Stimulated activated naive B cell treated with anti-CD40 and anti-IgM and Interleukin-4, amounts not matched to agents 10 μg/mL and 1 μg/mL and 100 μg/mL, for 72 hours (primary cell): ENCODE results near the gene TRAM2.

Experiments used
- ATAC-seq, 2 donors: fragments of 150-1000 bp; cut with Tn5 transposase; replicated peaks; 2 replicates each; pipeline ENCODE4 v1.10.0; 2021; ENCODE audit warnings: moderate library complexity in 1 of 2
- DNase-seq: peaks from one replicate; pipeline ENCODE4 v3.0.0; 2021
- H3K27ac Mint-ChIP-seq: one replicate; pipeline ENCODE4 v1.8.0; 2022; ENCODE audit warnings: mild to moderate bottlenecking, mixed read lengths
- H3K27me3 Mint-ChIP-seq, 2 donors: one replicate each; pipeline ENCODE4 v1.8.0; 2022; ENCODE audit warnings: mixed read lengths in 2 of 2
- H3K36me3 Mint-ChIP-seq, 2 donors: one replicate each; pipeline ENCODE4 v1.8.0; 2022; ENCODE audit warnings: mixed read lengths in 2 of 2, mild to moderate bottlenecking in 1 of 2
- H3K4me1 Mint-ChIP-seq, 2 donors: one replicate each; pipeline ENCODE4 v1.8.0; 2022; ENCODE audit warnings: mixed read lengths in 2 of 2, mild to moderate bottlenecking in 1 of 2
- H3K4me3 Mint-ChIP-seq, 2 donors: one replicate each; pipeline ENCODE4 v1.8.0; 2022; ENCODE audit warnings: mild to moderate bottlenecking in 2 of 2, mixed read lengths in 2 of 2, moderate library complexity in 1 of 2
- H3K9me3 Mint-ChIP-seq, 2 donors: one replicate each; pipeline ENCODE4 v1.8.0; 2022; ENCODE audit warnings: mixed read lengths in 2 of 2, mild to moderate bottlenecking in 1 of 2

TRAM2 gene

GRCh38 chr6:52551483-52552277 lies 25.2 kb downstream of the TRAM2 start:
- Mint-ChIP-seq H3K27me3 (no peaks in the 10 kb centered on the region), H3K4me3 (no peak overlapping the region), H3K27ac (peak overlapping the region; percentile 43), H3K36me3 (no peaks in the 10 kb centered on the region), H3K9me3 (no peaks in the 10 kb centered on the region), H3K4me1 (peaks cover 26 to 30% of the 10 kb centered on the region in 2 donors)
- ATAC-seq: no peak
- no peak for DNase-seq

GRCh38 chr6:52550870-52551269 lies 26.0 kb downstream of the TRAM2 start:
- DNase-seq: no peak
- Mint-ChIP-seq H3K27me3 (no peaks in the 10 kb centered on the region), H3K4me3 (no peak overlapping the region), H3K27ac (no peak overlapping the region), H3K36me3 (no peaks in the 10 kb centered on the region), H3K9me3 (no peaks in the 10 kb centered on the region), H3K4me1 (peaks cover 34 to 38% of the 10 kb centered on the region in 2 donors)
- no peak for ATAC-seq

DNA sequence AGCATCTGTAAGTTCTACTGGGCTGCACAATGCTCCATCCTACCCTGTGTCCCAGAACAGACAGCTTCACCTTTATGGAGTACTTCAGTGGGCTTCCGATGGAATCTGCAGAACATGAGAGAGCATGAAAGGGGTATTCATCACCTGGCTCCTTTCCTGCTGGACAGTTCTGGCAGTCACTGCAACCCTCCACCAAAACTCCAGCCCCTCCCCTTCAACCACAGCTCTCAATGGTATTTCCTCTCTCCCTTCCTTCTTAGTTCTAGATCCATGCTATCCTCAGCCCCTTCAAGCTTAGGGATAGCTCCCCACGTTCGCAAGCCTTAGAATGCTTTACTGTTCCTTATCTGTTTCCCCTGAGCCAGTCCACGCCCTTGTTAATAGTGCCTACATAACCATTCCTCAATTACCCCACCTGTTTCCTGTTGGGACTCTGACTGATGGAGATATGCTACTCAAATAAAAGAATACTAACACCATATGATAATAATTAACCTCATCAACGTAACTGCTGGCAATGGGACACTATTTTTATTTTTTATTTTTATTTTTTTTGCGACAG lies 26.8 kb downstream of the TRAM2 start:
- peaks cover 38 to 41% of the 10 kb centered on the region in 2 donors for H3K4me1 Mint-ChIP-seq
- ATAC-seq: no peak
- H3K27me3 Mint-ChIP-seq: no peaks in the 10 kb centered on the region
- no peaks in the 10 kb centered on the region for H3K9me3 Mint-ChIP-seq
- H3K36me3 Mint-ChIP-seq: no peaks in the 10 kb centered on the region
- H3K27ac Mint-ChIP-seq: no peak overlapping the region
- H3K4me3 Mint-ChIP-seq: no peak overlapping the region
- no peak for DNase-seq

DNA sequence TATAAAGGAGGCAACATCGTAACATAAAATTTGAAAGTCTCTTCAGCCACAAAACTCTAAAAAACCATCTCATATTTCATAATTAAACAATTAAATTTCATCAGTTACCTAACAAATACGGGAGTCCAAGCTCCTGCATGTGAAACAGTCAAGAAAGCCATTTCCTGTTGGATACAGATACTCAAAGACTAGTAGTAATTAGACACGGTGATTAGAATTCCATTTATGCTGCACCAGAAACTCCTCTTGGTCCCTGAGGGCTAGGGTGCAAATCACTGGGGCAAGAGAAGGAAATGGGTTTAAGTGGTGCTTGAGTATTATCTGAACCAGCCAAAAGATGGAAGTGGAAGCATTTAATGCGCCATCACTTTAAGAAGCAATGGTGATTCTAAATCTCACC lies 27.4 kb downstream of the TRAM2 start:
- H3K27ac Mint-ChIP-seq: no peak overlapping the region
- no peaks in the 10 kb centered on the region for H3K9me3 Mint-ChIP-seq
- H3K36me3 Mint-ChIP-seq: no peaks in the 10 kb centered on the region
- no peaks in the 10 kb centered on the region for H3K27me3 Mint-ChIP-seq
- DNase-seq (no peak), ATAC-seq (no peak)
- H3K4me1 Mint-ChIP-seq: peaks cover 38 to 41% of the 10 kb centered on the region in 2 donors
- H3K4me3 Mint-ChIP-seq: no peak overlapping the region

DNA sequence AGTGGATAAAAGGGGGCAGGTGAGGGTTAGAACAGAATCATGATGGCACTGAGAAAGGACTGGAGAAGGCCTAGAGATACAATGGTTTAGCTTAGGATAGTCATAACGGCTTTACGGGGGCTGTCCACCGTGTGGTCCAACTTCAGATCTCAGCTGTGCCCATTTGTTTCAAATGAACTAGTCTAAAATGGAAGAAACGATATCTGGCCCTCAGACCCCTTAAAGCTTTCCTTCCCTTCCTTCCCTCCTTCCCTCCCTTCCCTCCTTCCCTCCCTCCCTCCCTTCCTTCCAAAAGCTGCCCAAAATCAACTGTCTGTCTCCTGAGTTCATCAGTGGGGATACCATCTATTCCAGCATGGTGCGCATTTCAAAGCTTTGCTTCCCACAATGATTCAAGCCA lies 27.9 kb downstream of the TRAM2 start:
- ATAC-seq (no peak), DNase-seq (no peak)
- peaks cover 38 to 45% of the 10 kb centered on the region in 2 donors for H3K4me1 Mint-ChIP-seq
- no peak overlapping the region for H3K27ac Mint-ChIP-seq
- H3K4me3 Mint-ChIP-seq: no peak overlapping the region
- no peaks in the 10 kb centered on the region for H3K27me3 Mint-ChIP-seq
- H3K36me3 Mint-ChIP-seq: no peaks in the 10 kb centered on the region
- no peaks in the 10 kb centered on the region for H3K9me3 Mint-ChIP-seq

DNA sequence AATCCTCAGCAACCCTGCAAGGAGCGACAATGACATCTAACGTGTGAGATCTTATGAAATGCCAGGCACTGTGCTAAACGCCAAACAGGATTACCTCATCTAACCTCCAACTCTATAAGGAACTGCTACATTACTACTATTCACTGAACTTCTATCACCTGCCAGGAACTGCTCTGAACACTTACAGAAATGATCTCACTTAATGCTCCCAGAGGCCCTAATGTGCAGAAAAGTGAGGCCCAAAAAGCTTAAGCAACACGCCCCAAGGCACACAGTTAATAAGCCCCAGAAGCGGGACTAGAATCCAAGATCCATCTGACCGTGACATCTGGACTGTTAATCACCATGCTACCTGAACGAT lies 28.5 kb downstream of the TRAM2 start:
- Mint-ChIP-seq H3K36me3 (no peaks in the 10 kb centered on the region), H3K4me3 (no peak overlapping the region), H3K9me3 (no peaks in the 10 kb centered on the region), H3K27ac (no peak overlapping the region), H3K4me1 (peaks cover 38 to 45% of the 10 kb centered on the region in 2 donors), H3K27me3 (no peaks in the 10 kb centered on the region)
- ATAC-seq (no peak), DNase-seq (no peak)

GRCh38 chr6:52547647-52548352 lies 29.1 kb downstream of the TRAM2 start:
- Mint-ChIP-seq H3K36me3 (no peaks in the 10 kb centered on the region), H3K27ac (no peak overlapping the region), H3K9me3 (no peaks in the 10 kb centered on the region), H3K4me1 (peaks cover 33 to 43% of the 10 kb centered on the region in 2 donors), H3K27me3 (no peaks in the 10 kb centered on the region), H3K4me3 (no peak overlapping the region)
- ATAC-seq: no peak
- no peak for DNase-seq

DNA sequence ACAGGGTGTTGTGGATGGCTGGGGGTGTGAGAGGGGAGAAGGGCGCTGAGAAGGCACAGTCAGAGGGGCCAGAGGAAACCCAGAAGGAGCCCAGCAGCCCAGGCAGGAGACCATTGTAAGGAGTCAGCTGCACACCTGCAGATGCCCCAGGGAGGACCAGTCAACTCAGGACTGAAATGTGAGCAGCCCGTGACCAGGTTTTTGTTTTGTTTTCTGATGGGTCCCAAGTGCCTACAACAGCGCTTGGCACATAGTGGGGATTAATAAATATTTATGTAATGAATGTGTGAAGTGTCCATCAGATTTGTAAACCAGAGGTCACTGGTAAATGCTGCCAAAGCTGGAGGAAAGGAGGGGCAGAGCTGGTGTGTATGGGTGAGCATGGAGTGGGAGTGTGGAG lies 30.2 kb downstream of the TRAM2 start:
- no peaks in the 10 kb centered on the region for H3K36me3 Mint-ChIP-seq
- H3K4me3 Mint-ChIP-seq: no peak overlapping the region

DNA sequence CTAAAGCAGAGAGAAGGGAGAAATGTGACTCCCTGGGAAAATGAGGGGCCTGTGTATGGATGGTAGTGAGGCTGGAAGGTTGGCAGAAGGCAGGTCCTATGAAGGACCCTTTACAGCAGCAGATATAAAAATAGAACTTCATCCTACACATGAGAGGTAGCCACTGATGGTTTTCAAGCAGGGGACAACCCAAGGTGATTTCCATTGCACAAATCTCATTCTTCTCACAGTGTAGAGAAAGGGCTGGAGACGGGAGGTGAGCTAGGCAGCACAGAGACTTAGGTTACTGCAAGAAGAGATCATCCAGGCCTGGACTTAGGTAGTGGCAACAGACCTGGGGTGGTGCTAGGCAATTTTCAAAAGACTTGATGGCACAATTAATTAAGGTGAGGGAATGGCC lies 30.7 kb downstream of the TRAM2 start:
- ATAC-seq (peak; percentile 49 to 78), DNase-seq (no peak)
- Mint-ChIP-seq H3K27me3 (no peaks in the 10 kb centered on the region), H3K9me3 (no peaks in the 10 kb centered on the region), H3K27ac (no peak overlapping the region), H3K36me3 (no peaks in the 10 kb centered on the region), H3K4me3 (peak overlapping the region in 1 of 2 donors; percentile 29), H3K4me1 (peaks cover 21 to 32% of the 10 kb centered on the region in 2 donors)

More for the DNA sequence above, 30.2 kb downstream of the TRAM2 start:
- no peak overlapping the region for H3K27ac Mint-ChIP-seq
- H3K9me3 Mint-ChIP-seq: no peaks in the 10 kb centered on the region
- H3K4me1 Mint-ChIP-seq: peaks cover 21 to 34% of the 10 kb centered on the region in 2 donors
- ATAC-seq (peak; percentile 74 to 90), DNase-seq (no peak)
- H3K27me3 Mint-ChIP-seq: no peaks in the 10 kb centered on the region

- Mint-ChIP-seq H3K4me3 (peak overlapping the region in 1 of 2 donors; percentile 29), H3K4me1 (peaks cover 21 to 32% of the 10 kb centered on the region in 2 donors), H3K27me3 (no peaks in the 10 kb centered on the region), H3K36me3 (peaks cover 0 to under 1% of the 10 kb centered on the region in 2 donors), H3K27ac (no peak overlapping the region), H3K9me3 (no peaks in the 10 kb centered on the region)
- ATAC-seq: no peak
- no peak for DNase-seq
Measured at GRCh38 chr6:52545406-52546119, 31.3 kb downstream of the TRAM2 start.

- H3K36me3 Mint-ChIP-seq: peaks cover 0 to 2% of the 10 kb centered on the region in 2 donors
- ATAC-seq (no peak), DNase-seq (no peak)
- H3K4me1 Mint-ChIP-seq: peaks cover 16 to 28% of the 10 kb centered on the region in 2 donors
- no peaks in the 10 kb centered on the region for H3K9me3 Mint-ChIP-seq
- H3K27me3 Mint-ChIP-seq: no peaks in the 10 kb centered on the region
- peak overlapping the region; percentile 56 for H3K27ac Mint-ChIP-seq
- no peak overlapping the region for H3K4me3 Mint-ChIP-seq
Measured at GRCh38 chr6:52544602-52545405, 32.1 kb downstream of the TRAM2 start.

DNA sequence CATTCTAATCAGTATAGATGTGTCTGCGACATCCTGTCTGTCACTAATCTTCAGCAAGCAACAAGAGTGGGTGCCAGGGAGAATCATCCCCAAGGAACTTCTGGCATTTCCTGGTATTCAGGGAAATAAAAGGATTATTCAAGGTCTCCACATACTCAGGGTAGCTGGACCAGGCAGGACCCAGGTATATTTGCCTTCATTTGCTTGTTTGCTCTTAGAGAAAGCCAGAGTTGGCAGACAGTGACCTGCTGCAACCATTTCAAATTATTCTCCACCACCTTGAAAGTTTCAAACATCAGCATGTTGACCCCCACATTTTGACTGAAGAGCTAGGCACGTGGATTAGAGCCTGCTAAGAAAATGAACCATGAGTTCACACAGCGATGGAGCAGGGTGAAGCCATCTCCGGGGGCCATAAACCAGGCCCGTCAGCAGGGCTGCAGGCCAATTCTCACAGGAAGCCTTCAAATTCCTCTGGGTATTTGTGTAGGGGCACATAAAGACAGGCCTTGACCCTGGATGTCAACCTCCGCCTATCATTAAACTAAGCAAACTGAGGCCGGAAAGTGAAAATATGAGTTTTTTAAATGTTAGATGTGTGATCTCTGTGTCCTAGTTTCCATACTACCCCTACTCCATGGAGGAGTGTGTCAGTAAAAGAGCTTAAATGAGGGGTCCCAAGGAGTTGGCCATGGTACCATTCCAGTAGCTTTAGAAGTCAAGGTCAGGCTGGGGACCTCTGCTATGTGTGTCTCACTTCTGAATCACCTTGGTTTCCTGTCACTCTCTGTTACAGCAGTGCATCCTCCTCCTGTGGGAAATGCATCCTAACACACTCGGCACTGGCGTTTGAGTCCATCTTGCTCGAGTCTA lies 32.9 kb downstream of the TRAM2 start:
- peaks cover 0 to 2% of the 10 kb centered on the region in 2 donors for H3K36me3 Mint-ChIP-seq
- ATAC-seq: no peak
- no peaks in the 10 kb centered on the region for H3K9me3 Mint-ChIP-seq
- DNase-seq: no peak
- no peaks in the 10 kb centered on the region for H3K27me3 Mint-ChIP-seq
- peak overlapping the region; percentile 56 for H3K27ac Mint-ChIP-seq
- no peak overlapping the region for H3K4me3 Mint-ChIP-seq
- H3K4me1 Mint-ChIP-seq: peaks cover 16 to 28% of the 10 kb centered on the region in 2 donors

DNA sequence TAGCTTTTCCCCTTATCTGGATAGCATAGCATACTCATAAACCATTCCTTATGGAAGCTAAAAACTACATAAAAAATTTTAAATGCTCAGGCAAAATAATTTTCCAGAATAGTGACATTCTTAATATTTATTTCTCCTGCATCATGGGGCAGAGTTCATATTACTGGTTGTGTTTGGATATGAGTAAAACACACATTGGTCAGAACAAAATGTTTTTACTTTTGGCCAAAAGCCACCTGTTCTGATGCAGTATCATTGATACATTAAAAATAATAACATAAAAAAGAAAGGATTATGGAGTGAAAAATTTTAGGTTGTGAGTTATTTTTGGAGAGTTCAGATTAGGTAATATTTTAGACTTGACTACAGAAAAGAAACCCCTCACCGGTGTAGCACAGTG lies 33.6 kb downstream of the TRAM2 start:
- ATAC-seq (no peak), DNase-seq (no peak)
- Mint-ChIP-seq H3K36me3 (peaks cover 0 to 2% of the 10 kb centered on the region in 2 donors), H3K4me1 (peaks cover 16 to 28% of the 10 kb centered on the region in 2 donors), H3K9me3 (no peaks in the 10 kb centered on the region), H3K27me3 (no peaks in the 10 kb centered on the region), H3K4me3 (no peak overlapping the region), H3K27ac (no peak overlapping the region)
